GM18502 (cell line): ENCODE measurements around the gene NCAM2.
A peak's percentile ranks its signal among the peaks of the same experiment; 100 is the strongest.

Source experiments
- ATAC-seq: cut with Tn5 transposase; IDR thresholded peaks from one replicate; pipeline ENCODE4 v1.9.1; 2021; ENCODE audit warnings: mild to moderate bottlenecking; ENCODE audit not compliant: unreplicated experiment, poor library complexity

Gene NCAM2

DNA sequence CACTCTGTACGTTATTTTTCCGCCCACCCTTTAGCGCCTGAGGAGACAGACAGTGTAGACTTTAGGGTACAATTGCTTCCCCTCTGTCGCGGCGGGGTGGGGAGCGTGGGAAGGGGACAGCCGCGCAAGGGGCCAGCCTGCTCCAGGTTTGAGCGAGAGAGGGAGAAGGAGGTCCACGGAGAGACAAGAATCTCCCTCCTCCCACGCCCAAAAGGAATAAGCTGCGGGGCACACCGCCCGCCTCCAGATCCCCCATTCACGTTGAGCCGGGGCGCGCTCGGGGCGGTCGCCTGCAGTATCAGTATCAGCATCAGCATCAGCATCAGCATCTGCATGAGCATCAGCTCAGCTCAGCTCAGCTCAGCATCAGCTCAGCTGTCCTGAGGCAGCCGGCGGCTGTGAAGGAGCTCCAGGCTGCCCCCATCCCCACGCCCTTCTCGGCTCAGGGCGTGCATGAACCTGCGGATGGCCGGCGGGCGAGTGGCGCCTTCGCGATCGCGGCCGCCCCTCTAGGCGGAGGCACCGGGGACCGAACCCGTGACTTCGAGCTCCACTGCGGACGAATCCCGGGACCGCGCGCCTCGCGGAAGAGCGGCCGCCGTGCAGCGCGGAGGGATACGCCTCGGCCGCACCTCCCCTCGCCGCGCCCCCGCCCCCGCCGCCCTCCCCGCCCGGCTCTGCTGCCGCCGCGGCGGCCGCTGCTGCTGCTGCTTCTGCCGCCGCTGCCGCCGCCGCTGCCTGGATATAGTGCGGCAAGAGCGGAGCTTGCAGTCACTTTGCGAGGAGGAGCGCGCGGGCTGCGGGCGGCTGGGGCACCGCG lies at the start of gene NCAM2:
Gene NCAM2 (plus strand): TSS at position 774 of the 820 bp plus-strand sequence.
- ATAC-seq, result peak; percentile 64

DNA sequence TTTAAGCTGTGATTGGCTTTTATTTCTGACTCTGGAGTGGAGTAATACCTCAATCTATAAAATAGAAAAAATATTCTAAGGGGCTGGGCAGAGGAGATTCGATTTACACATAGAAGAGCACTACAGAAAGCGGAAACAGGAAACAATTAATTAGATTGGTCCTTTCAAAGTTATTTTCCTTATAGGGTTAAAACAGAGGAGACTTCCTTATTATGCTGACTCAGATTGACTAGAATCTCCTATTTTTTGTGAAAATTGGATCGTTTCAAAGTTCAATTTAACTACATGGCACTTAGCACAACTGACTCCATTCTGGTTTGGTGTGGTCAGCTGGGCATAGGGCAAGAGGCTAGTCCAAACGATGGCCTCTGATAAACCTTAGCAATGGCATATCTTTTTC lies 48.3 kb upstream of the NCAM2 start:
- ATAC-seq, result no peak

DNA sequence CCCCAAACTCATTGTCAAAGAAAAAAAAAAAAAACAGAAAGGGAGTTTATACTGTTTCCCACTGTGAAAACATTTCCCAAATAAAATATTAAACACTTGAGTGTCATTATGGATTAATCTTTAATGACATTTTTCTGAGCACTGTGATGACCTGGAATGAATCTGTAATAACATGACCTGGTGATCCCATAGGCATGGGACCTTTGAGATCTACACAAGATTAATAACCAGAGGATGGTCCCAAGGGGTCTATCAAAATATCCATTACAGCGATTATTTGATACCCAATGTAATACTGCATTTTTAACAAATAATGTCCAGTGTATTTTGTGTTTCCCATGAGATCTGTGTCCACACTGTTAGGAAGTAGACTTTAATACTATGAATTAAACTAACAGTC lies 32.4 kb upstream of the NCAM2 start:
- no peak for ATAC-seq

DNA sequence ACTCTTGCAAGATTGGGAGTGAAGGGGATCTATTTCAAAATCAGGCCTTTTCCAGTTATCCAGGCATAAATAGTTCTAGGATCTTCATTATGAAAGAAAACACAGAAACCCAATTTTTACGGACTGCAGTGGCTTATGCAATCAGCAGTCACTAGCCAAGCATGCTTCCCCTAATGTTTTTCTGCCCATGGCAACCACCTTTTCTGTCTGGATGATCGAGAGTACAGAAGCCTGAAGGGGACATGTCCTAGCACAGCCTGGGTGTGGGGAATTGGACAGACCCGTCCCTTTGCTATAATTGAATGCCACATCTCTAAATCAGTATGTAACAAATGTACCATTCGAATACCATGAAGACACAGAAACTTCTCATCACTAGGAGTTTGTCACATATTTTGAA lies 29.8 kb upstream of the NCAM2 start:
- no peak for ATAC-seq

DNA sequence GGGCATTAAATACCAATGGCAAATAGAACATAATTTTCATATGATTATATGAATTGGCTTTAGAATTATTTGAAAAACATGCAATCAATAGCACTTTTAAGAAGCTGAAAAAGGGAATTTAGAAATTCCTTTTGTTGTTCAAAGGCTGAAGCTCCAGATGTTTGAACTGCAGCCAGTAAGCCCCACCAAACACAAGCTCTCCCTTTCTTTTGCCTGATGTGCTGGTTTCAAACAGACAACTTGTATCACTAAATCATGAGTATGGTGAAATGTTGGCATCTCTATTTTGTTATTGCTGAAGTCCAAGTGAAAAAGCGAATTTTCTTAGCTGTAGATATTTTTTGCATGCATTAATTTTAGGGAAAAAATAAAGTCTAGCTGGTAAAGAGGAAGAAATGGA lies 27.5 kb upstream of the NCAM2 start:
- no peak for ATAC-seq

DNA sequence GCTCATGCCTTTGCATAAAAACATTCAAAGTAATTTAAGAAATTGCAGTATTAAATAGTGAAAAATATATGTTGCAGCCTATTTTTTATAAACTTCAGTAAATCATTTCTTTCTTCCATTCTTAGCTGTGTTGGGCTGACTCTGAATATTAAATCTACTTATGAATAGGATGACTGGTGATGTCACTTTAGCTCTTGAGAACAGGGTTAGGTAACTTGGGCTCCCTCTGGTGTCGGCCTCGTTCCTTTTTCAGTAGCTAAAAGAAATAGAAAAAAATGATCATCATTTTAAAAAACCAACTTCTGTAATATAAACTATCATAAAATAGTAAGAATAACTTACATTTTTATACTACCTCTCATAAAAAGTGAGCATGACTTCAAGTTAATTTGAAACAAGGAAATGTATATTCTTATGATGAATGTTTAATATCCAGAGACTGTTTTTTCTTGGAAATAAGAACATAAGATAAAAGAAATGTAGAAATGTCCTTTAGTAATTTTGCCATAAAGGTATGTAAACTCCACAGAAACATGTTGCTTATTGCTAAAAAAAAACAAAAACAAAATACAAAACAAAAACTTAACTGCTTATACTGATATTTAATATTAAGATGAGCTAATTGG lies 26.8 kb upstream of the NCAM2 start:
- no peak for ATAC-seq

DNA sequence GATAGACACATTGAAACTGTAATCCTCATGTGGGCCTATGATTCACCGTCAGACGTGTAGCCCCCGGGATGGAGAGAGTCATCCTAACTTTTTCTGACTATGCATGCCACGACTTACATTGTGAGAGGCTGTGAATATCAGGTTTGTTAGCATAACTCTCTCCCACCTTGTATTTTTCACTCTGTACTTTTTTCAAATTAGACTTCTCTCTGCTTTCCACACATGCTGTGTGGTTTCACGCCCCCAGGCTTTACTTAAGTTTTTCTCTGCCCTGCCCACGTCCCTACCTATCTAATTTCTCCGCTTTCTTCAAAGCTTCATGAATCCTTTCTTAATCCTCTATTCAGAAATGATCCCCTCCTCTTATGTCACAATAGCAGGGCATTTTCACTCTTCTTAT lies 3.4 kb upstream of the NCAM2 start:
- no peak for ATAC-seq

DNA sequence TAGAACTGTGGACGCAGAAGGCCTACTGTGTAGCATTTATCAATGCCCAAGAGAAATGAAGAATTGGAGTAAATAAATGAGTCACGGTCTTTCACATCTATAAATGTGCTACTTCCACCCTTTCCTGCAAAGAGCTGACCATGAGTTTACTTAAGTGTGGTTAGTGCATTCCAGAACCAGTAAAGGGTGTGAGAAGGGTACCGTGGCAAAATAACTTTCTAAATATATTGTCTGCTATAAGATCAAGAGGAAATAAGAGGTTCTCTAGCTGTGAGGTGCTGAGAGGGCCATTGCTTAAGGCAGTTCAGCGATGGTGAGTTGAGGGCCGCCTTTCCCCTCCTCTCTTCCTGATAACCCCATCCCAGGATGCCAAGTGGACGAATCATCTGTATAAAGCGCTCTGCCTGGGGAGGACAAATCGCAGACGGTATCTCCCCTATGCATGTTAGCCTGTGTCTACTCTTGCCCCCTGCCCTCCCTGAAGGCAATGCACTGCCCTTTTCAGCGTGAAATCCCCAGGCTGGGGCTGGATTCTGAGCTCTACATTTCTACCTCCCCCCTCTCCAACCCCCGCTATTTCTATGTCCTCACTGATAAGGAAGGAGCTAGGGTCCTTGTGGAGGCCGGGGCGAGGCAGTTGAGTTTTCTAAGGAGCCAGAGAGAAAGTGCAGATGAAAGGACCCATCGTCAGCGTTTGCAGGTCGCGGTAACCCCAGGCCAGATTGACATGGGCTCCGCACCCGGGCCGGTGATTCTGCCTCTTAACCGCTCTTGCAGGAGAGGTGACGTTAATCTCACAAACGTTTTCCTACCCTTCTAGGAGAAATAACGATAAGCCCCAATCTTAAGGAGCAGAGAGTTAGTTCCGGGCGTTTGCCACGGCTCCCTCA lies 1.5 kb upstream of the NCAM2 start:
- no peak for ATAC-seq

DNA sequence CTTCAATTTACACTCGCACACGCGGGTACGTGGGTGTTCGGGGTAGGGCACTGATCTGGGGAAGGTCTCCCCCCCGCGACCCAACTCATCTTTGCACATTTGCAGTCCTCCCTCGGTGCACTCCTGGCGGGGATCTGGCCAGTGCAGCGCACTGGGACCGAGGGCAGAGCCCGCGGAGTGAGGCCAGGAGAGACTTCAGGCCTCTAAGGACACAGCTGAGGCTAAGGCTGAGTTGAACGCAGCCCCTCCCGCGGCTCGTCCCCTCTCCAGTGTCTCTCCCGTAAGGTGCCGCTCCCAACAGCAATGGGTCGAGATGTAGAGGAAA lies 936 bp upstream of the NCAM2 start:
- no peak for ATAC-seq

DNA sequence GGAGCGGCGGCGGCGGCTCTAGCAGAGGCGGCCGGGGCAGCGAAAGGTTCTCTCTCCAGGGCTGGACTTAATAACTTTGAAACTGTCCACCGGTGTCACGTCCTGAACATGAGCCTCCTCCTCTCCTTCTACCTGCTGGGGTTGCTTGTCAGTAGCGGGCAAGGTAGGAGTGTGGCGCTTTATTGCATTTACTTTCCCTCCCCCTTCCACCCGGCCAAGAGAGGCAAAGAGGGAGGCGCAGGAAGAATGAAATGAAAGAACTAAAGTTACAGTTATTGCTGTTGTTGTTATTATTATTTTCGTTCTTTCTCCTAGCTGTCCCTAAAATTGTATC lies 214 bp downstream of the NCAM2 start:
- no peak for ATAC-seq

DNA sequence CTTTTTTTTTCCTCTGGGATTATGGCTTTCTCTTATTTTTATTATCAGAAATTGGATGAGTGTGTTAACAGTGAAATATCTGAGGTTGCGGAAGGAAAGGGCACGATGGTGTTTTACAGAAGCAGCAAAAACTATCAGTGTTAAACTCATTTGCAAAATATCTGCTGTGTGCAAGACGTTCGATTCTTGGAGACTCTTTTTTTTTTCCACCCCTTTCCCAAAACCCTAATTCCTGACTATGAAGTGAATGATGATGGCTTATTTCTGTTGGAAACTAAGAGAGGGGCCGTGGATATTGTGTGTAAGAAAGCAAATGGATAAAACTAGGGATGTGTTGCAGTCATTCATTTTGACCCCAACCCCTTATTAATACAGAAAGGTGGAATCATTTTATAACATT lies 677 bp downstream of the NCAM2 start:
- ATAC-seq, result no peak

DNA sequence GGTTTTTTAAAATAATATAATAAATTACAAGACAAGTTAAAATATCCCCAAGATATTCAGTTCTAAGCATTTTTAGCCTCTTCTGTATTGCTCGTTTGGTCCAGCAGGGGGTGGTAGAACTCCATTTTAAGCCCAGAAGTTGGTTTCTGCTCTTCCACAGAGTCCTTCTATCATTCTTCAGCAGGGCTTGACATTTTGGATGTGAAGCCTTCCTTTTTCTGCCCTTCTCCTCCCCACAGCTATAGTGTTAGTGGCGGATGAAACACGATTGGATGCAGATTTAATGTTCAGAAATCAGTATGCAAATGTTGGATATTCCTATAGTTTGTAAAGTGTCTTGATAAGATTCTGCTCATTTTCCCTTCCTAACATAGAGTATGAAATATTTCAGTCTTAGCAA lies 1.4 kb downstream of the NCAM2 start:
- no peak for ATAC-seq

DNA sequence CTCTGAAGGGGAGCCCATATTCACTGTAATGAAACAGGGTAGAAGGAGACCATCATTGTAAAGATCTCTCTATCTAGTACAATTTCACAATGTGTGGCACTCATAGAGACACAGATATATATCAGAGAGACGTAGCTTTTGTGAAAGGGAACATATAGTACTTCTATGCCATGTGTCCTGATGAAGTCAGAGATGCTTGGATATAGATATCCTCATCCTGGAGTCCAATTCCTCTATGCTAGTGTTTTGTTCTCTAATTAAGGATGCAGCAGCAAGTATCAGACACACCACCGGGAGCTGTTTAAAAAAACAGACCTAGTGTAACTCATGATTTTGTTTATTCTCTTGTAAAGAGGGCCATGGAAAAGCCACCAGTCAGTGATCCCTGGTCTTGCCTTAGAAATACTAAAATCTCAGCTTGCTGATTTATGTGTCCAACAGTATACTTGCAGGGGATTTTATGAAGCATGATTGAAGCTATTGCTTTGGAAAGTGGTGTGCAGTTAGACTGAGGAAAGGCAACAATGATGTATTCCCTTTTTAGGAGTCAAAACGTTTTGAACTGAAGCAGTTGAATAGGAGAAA lies 2.5 kb downstream of the NCAM2 start:
- no peak for ATAC-seq

DNA sequence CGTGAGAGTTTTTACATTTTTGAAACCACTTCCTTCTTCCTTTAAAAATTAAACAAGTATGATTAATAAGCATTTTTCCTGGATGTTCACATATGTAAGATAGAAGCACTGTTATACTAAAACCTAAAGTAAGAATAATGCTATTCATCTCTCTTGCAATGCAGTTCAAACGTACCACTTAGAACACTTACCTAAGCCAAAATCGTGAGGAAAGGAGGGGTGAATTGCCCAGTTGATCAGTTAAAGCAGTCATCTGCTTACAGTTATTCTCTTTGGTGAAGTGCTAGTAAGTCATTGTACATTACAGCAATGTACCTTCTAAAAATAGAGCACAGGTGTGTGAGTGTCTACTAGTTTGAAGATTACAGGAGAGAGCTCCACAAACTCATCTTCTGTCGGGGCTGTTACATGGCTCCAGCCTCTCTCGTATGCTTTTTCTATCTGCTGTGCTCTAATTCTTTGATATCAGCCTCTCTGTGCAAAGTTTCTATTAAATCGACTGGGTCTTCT lies 3.4 kb downstream of the NCAM2 start:
- no peak for ATAC-seq

DNA sequence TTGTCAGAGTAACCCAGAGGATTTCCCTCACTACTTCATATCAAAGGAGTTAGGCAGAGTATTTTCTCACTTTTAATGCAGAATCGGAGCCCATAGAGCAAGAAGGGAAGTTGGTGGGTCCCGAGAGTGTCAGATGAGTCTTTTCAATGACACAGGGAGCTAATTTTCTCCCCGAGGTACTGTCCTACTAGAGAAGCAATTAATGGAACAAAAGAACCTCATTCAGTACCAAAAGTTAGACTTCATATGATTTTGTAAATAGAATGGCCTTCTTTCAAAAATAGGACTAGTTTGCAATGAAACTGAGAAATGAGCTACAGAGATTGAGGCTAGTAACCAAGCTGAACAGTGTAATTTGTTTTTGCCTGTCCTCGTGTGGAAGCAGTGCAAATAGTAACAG lies 3.9 kb downstream of the NCAM2 start:
- no peak for ATAC-seq

DNA sequence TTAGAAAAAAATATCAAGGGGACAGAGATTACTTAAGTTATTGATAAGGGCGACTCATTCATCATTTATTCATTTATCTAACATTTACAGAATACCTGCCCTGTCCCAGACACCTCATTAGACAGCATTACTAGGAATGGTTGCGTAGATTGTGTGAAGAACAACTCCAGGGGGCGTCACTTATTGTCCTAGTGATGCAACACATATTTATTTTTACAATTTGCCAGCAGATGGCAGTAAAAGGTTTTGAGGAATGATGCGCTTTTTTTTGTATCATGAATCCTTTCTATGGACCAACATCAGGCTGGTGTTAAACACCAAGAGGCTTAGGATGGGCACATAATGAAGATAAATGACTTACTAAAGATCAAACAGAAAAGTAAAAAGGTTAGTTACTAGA lies 5.5 kb downstream of the NCAM2 start:
- ATAC-seq, result no peak

DNA sequence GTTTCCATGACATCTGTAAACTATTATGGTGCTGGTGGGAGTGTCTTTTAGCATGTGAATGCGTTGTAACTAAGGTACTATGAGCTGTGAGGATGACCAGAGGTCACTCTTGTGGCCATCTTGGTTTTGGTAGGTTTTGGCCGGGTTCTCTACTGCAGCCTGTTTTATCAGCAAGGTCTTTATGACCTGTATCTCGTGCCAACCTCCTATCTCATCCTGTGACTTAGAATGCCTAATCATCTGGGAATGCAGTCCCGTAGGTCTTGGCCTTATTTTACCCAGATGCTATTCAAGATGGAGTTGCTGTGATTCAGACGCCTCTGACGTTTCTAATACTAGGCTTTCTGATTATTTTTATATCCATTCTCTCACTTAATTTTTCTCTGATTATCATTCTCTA lies 9.4 kb downstream of the NCAM2 start:
- ATAC-seq, result no peak

DNA sequence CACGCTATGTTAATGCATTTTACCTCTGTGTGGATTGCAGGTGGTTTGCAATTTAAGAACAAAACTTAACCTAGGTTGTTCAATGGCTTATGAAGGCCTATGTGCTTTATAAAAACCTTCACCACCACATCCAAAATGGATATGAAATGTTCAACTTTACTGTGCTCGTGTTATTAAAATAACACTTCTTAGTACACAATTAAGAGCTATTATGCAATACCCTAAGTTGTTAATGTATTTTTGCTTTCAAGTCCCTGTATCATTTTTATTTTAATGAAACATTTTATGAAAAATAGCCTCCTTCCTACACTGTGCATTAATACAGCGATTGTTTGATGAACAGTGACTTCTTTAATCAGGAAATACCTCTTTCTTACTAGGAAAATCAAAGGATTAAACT lies 12.0 kb downstream of the NCAM2 start:
- no peak for ATAC-seq

DNA sequence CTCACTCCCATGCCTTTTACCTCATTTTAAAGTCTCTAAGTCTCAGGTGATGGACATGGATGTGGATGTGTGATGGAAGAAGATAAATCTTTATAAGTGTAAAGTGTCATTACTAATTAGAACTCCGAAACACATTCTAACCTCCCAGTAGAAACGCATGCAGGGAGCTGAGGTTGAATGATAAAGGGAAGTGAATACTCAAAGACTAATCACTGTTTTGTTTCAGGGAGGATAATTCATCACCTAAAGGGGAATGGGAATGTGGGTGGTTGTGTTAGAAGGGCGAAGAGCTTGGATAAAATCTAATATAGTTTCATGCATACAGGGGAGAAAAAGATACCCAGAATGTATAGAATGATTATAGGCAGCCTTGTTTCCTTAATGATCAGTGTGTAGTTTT lies 12.5 kb downstream of the NCAM2 start:
- ATAC-seq, result no peak

DNA sequence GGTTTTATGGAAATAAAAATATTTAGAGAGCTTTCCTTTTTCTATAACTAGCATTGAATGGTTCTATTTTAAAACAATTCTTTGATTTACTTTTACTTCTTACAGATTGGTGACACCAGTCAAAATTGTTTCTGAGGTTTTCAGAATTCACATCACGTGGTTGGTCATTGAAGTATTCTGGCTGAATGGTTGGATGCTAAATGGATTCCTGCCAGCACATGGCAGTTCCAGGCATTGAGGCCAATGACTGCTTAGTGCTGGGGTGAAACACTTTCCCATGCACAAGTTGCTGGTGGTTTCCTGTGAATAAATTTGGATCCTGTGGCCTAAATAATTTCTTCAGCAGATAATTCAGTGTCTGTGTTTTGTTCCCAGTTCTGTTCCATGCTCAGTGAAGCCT lies 20.6 kb downstream of the NCAM2 start:
- no peak for ATAC-seq

DNA sequence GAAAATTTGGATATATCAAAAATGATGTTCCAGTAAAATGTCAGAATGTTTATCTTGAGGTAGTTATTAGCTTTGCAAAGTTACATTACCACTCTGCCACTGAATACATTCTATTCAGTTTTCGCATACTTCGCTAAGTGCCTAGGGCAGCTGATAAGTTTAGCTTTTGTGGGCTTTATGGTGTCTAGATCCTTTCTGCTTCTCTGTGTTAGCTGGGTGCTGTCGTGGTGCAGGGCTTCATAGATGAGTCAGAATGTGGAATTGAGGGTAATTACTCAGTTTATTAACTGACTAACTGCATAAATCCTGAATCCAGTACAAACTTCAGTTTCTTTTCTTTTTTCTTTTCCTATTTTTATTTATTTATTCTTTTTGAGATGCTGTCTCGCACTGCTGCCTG lies 21.5 kb downstream of the NCAM2 start:
- no peak for ATAC-seq
